ENCODE results near the gene KCNK3.

Gene KCNK3

DNA sequence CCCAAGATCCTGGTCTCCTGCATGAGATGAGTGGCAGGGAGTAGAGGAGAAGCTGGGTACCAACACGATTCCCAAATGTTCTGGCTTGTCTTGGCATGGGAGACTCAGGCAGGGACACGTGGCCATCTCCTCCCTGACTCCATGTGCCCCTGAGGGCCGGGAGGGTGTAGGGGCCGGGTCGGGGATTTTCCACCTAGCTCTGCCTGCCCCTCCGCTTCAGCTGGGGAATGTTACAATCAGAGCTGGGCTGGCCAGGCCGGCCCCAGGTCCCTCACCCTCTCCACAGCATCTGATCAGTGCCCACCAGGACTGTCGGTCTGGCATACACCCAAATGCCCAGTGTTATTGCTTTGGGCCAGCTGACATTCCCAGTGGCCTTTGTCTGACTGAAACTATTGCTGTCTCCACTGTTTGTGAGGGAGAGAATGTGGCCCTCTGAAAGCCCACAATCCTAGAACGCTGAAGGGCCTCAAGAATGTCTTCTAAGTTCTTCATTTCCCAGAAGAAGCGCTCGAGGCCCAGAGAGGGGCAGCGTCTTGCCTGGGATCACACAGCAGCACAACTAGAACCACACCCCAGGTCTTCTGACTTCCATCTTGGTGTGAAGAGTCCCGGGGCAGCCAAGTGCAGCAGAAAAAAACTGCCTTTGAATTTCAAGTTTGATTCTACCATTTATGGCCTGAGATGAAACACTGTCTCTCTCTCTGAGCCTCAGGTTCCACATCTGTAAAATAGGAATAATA is 23.2 kb downstream of the KCNK3 start:
- DNase-seq = no peak

DNA sequence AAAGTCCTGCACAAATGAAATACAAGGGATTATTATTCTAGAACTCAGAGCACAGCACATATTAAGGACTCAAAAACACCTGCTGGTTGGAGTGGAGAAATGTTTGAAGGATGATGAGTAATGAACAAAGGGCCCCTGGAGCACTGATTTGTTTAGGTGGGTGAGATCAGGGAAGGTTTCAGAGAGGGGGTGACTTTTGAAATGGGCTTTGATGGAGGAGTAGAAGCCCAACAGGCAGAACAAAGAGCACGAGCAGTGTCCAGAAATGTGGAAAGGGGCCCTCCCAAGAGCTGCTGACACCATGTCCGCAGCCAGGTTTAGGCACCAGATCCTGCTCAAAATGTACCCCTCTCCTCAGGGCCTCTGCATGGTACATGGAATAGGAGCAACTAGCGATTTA is 23.8 kb downstream of the KCNK3 start:
- DNase-seq = no peak

- DNase-seq = no peak
Measured at GRCh38 chr2:26716769-26717168, 24.2 kb downstream of the KCNK3 start.

DNA sequence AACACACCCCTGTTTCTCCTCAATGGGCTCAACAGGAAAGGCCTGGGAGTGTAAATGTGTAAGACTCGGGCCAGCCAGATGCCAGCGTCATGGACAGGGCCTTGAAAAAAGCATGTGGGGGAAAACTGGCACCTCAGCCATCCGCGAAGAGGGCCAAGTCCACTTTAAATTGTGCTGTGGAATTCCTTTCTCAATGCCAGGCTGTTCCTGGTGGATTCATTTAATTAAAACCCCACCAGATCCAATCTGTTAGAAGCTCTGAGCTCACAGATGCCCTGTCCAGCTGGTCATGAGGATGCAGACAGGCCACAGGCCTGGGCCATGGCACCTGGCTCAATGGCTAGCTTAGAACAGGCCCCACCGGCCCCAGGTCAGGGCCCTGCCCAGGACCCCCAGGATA is 24.8 kb downstream of the KCNK3 start:
- DNase-seq = no peak

DNA sequence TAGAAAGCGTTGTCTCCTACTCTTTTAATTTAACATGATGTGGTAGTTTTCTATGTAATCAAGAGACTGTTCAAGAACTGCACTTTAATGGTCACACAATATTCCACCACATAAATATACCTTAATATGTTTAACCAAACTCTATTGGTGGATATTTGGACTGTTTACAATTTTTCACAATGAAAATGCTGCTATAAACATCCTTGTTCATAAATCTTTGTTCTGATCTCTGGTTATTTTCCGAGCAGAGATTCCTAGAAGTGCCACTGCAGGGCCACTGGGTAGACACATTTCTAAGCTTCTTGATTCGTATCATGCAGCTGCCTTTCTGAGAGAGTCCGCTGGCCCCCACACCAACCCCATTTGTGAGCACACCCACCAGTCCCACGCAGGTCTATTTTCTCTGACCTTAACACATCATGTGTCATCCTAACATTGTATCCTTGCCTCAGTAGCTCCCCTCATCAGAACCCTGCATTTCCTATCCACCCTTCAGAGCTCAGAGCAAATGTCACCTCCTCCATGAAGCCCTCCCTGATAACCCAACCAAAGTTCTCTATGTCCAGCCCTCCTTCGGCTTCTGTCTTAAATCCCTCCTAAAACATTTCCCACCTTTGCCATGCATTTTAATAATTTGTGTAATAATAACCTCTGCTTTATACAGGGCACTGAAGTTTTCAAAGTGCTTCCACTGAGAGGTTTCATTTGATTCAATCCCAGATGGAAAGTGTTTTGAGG is 26.6 kb downstream of the KCNK3 start:
- no peak for DNase-seq

- DNase-seq = no peak
Measured at GRCh38 chr2:26720322-26721114, 28.0 kb downstream of the KCNK3 start.

- DNase-seq = peak; percentile 80
Measured at GRCh38 chr2:26721115-26722032, 28.9 kb downstream of the KCNK3 start.

GRCh38 chr2:26722328-26722727 is 29.8 kb downstream of the KCNK3 start:
- no peak for DNase-seq

DNA sequence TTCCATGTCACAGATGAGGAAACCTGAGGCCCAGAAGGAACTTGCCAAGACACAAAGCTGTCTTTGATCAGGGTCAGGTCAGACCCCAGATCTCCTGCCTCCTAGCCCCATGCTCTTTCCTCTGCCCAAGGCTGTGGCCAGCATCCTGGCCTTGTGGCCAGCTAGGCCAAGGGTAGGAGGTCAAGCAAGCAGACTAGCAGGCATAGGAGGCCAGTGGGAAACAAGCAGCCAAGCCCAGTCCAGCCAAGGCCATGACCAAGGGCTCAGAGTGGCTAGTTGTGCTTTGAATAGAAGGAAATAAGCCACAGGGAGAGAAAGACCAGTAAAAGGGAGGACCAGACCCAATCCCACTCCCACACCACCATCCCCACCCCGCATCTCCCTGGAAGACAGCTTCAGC is 30.4 kb downstream of the KCNK3 start:
- DNase-seq = no peak

- DNase-seq = no peak
Measured at GRCh38 chr2:26723475-26723874, 31.0 kb downstream of the KCNK3 start.

- DNase-seq = no peak
Measured at GRCh38 chr2:26723991-26724750, 31.6 kb downstream of the KCNK3 start.

- no peak for DNase-seq
Measured at GRCh38 chr2:26724784-26725520, 32.4 kb downstream of the KCNK3 start.

DNA sequence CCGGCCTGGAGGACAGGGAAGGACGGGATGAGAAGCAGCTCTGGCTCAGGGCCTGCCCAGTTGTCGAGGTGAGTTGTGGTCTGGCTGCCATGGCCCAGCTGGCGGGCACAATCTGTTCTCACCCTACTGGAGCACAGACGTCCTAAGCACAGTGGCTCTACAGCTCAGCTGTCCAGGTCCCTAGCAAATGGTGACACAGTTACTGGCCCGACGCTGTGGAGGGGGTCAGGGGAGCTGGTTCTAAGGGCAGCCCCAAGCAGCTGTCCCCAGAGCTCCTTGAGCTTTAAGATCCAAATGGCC is 32.9 kb downstream of the KCNK3 start:
- DNase-seq = no peak

DNA sequence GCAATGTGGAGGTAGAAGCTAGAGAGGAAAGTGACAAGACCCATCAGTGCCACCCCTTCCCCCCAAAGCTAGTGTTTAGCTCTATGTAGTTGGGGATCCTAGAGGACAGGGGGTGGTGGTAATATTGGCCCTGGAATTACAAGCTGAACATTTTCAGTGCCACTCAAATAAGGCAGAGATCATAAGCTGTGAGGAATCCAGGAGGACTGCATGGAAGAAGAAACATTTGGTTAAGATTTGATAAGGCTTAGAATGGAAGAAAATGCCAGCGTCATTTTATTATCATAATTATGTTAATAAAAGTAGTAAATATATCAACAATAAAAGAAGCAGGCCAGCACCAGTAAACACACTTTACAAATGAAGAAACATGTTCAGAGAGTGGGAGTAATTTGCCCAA is 33.7 kb downstream of the KCNK3 start:
- DNase-seq = no peak

DNA sequence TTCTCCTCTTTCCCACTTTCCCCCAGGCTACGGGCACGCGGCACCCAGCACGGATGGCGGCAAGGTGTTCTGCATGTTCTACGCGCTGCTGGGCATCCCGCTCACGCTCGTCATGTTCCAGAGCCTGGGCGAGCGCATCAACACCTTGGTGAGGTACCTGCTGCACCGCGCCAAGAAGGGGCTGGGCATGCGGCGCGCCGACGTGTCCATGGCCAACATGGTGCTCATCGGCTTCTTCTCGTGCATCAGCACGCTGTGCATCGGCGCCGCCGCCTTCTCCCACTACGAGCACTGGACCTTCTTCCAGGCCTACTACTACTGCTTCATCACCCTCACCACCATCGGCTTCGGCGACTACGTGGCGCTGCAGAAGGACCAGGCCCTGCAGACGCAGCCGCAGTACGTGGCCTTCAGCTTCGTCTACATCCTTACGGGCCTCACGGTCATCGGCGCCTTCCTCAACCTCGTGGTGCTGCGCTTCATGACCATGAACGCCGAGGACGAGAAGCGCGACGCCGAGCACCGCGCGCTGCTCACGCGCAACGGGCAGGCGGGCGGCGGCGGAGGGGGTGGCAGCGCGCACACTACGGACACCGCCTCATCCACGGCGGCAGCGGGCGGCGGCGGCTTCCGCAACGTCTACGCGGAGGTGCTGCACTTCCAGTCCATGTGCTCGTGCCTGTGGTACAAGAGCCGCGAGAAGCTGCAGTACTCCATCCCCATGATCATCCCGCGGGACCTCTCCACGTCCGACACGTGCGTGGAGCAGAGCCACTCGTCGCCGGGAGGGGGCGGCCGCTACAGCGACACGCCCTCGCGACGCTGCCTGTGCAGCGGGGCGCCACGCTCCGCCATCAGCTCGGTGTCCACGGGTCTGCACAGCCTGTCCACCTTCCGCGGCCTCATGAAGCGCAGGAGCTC is 35.4 kb downstream of the KCNK3 start:
- DNase-seq = peak; percentile 29

DNA sequence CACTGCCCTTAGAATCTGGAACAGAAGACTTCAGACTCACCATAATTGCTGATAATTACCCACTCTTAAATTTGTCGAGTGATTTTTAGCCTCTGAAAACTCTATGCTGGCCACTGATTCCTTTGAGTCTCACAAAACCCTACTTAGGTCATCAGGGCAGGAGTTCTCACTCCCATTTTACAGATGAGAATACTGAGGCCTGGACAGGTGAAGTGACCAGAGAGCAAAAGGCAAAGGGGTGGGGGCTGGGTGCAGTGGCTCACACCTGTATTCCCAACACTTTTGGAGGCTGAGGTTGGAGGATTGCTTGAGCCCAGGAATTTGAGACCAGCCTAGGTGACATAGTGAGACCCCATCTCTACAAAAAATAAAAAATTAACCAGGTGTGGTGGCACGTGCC is 36.8 kb downstream of the KCNK3 start:
- no peak for DNase-seq

GRCh38 chr2:26730549-26731344 is 38.2 kb downstream of the KCNK3 start:
- DNase-seq = no peak

GRCh38 chr2:26731714-26732113 is 39.2 kb downstream of the KCNK3 start:
- DNase-seq = no peak

- DNase-seq = no peak
Measured at GRCh38 chr2:26732446-26732845, 39.9 kb downstream of the KCNK3 start.
